GM19467 (cell line): Measurements from ENCODE around the gene SART3.
"Not testable (repeated sequence)": the region's sequence is repeated elsewhere in the genome, so short reads cannot be mapped to it uniquely, and the experiment has no call there.

Experiments
- ATAC-seq: cut with Tn5 transposase; IDR thresholded peaks from one replicate; pipeline ENCODE4 v1.9.1; 2021; ENCODE audit warnings: mild to moderate bottlenecking, moderate library complexity; ENCODE audit not compliant: unreplicated experiment

SART3 gene

GRCh38 chr12:108582978-108583770, 22.2 kb upstream of the SART3 start:
- ATAC-seq: no peak

GRCh38 chr12:108582509-108582908, 21.5 kb upstream of the SART3 start:
- no peak for ATAC-seq

GRCh38 chr12:108581311-108582227, 20.6 kb upstream of the SART3 start:
- no peak for ATAC-seq

- no peak for ATAC-seq
Measured at GRCh38 chr12:108580531-108580930, 19.6 kb upstream of the SART3 start.

DNA sequence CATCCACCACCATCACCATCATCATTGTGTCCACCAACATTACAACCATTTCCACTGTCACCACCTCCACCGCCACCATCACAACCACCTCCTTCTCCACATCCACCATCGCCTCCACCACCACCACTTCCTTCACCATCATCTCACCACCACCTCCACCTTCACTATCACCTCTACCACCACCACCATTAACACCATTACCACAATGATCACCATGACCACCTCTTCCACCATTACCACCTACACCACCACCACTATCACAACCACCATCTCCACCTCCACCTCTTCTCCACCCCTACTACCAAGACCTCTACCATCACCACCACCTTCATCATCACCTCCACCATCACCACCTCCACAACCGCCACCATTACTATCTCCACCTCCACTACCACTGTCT, 17.8 kb upstream of the SART3 start:
- no peak for ATAC-seq

- no peak for ATAC-seq
Measured at GRCh38 chr12:108578264-108578663, 17.3 kb upstream of the SART3 start.

- ATAC-seq: no peak
Measured at GRCh38 chr12:108577458-108577857, 16.5 kb upstream of the SART3 start.

DNA sequence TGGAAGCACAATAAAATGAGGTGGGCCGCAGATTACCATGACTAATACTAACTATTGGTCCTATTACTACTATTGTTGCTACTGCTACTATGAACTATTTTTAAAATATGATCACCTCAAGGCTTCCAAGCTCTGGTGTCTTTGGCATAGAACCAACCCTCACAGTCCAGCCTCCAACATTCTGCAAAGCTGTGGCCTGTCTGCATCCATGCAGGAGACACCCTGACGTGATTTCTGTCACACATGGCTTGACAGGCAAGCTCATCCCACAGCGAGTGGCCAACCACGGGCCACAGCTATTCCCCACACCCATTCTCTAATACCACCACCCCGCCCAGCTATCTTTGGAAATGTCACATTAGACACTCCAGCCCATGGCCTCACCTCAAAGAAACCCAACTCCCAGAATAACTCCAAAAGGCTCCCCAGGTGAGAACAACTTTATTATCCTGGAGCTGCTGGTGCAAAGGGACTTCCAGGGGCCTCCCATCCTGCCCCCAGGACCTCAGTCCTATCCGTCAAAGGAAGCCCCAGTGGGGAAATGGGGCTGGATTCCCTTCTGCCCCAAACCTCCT, 15.8 kb upstream of the SART3 start:
- no peak for ATAC-seq

DNA sequence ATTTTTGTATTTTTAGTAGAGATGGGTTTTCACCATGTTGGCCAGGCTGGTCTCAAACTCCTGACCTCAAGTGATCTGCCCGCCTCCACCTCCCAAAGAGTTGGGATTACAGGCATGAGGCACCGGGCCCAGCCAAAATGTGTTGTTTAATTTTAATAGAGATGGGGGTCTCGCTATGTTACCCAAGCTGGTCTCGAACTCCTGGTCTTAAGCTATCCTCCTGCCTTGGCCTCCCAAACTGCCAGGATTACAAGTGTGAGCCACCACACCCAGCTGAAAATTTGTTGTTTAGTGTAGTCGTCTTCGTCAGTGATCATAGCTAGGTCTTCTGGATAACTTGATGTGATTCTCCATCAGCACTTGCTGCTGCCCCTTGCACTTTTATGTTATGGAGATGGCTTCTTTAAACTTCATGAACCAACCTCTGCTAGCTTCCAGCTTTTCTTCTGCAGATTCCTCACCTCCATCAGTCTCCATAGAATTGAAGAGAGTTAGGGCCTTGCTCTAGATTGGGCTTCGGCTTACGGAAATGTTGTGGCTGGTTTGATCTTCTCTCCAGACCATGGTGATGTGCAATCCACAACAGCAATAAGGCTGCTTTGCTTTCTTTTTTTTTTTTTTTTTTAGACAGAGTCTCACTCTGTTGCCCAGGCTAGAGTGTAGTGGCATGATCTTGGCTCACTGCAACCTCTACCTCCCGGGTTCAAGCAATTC, 14.4 kb upstream of the SART3 start:
- no peak for ATAC-seq

- not testable (repeated sequence) for ATAC-seq
Measured at GRCh38 chr12:108574276-108574675, 13.3 kb upstream of the SART3 start.

DNA sequence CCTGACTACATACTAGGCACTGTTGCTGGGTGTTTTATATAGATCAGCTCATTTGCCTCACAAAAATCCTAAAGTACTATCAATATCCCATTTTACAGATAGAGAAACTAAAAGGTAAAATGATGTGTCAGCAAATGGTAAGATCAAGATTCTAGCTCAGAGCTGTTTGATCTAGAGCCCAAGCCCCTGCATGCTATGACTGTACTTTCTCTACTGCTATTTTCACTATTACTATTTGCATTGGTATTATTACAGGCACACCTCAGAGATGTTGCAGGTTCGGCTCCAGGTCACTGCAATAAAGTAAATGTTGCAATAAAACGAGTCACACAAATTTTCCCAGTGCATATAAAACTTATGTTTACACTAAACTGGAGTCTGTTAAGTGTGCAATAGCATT, 12.3 kb upstream of the SART3 start:
- no peak for ATAC-seq

DNA sequence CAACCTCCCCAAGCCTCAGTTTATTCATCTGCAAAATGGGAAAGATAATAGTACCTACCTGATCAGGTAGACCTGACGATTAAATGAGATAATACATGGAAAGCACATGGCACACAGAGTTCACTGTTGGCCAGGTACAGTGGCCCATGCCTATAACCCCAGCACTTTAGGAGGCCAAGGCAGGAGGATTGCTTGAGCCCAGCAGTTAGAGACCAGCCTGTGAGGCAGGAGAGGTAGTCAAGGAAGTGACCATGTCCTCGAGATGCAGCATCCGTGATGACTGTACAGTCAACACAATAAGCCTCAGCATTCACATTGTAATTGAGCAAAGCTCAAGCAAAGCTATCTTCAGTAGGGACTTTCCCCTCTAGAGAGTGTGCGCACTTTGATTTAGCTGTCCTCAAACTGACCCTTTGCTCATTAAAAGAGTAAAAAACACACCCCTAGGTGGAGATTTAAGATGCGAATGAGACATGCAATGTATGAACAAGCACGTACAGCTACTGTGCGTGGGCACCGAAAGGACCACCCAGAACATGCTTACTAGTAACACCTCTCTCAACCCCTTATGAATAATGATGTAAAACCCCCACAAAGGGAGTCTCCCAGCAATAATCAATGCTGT, 11.3 kb upstream of the SART3 start:
- no peak for ATAC-seq

GRCh38 chr12:108571609-108572165, 10.7 kb upstream of the SART3 start:
- ATAC-seq: no peak

GRCh38 chr12:108570743-108571608, 10.0 kb upstream of the SART3 start:
- ATAC-seq: no peak

DNA sequence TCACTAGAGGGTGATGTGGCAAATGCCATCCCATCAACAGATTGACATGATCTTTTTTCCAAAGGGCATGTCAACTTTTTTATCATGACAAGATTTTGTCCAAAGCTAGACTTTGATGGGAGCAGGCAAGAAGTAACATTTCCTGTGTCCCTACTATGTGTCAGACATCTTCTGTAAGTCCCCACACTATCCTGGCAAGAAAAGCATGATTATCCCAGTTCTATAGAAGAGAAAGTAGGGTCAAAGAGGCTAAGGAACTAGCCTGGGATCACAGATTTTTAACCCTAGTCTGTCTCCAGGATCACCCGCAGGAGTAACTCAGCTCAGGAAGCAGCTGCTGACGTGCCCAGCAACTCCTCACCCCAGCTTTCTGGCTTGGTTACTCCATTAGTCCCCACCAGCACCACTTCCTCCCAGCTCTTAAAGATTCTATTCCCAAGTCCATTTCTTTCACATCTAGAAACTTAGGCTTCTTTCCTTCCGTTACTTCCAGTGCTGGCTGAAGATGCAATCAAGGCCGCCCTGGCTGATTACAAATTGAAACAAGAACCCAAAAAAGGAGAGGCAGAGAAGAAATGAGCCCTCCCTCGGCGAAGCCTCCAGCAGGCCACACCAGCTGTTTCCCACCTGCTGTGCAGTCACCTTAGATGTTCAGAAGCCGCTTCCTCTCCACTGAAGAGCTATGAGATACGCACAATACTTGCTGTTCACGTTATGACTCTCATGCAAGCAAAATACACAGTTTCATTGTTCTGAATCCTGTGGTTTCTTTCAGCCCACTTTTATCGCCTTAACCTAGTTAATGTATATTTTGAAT, 7.6 kb upstream of the SART3 start:
- peak; percentile 58 for ATAC-seq

GRCh38 chr12:108567406-108568337, 6.7 kb upstream of the SART3 start:
- ATAC-seq: no peak

DNA sequence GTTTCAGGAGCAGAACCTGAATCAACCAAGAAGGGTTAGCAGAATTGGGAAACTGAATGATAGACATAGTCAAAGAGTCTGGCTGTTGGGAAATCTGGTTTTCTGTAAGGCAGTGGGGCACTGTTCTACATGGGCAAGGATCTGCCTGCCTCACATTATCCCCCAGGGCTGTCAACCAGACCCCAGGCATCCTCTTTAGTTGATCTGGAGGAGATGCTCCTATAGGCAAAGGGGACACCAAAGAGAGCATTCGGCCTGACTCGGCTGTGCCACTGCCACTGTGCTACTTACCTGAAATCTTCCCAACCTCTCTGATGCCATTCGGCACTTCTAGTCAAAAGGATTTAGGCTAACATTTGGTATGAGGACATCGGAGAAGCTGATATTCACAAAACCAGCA, 5.5 kb upstream of the SART3 start:
- ATAC-seq: no peak
